HG02623 (cell line): ENCODE measurements around the gene NPIPA3.
"Not testable (repeated sequence)": the region's sequence is repeated elsewhere in the genome, so short reads cannot be mapped to it uniquely, and the experiment has no call there.

Source experiments
- ATAC-seq: cut with Tn5 transposase; IDR thresholded peaks from one replicate; pipeline ENCODE4 v1.9.1; 2021; ENCODE audit warnings: moderate library complexity; ENCODE audit not compliant: unreplicated experiment

The NPIPA3 gene

DNA sequence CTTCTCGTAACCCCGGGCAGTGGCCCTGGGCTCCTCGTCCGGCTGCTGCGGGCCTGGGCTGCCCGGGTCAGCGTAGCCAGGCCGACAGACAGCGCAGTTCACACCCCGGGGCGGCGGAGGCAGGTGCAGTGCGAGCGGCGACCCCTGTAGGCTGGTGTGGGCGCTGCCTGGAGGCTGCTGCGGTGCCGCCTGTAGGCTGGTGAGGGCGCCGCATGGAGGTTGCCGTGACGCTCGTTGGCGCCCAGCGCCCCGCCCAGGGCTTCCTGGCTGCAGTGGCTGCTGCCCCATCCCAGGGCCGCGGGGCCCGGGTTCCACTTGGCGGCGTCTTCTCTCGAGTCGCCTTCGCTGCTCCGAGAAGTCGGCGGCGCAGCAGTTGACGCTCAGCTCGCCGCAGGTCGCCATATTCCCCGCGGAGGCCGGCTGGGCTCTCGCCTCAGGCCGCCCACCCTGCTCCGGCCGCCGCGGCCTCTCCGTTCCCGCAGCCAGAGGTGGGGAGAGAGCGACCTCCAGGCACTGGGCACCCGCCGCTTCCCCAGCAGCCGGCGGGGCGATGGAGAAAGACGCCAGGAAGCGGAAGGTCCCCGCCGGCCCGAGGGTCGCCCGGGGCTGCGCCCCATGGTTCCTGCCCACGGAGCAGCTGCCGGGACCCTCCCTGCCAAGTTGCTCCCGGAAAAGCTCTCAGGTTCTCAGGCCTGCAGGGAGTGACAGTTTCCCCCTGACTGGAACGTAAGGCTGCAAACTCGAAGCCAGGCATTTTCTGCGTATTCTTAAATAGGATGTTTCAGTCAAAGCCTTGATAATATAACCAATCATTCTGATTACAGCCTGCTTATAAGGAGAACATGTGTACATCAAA is at the start of gene NPIPA3:
TSS of gene NPIPA3 (plus strand) at position 256 of the 856 bp plus-strand sequence. CDS start 5,533 bp downstream, outside the sequence.
- peak; percentile 92 for ATAC-seq

DNA sequence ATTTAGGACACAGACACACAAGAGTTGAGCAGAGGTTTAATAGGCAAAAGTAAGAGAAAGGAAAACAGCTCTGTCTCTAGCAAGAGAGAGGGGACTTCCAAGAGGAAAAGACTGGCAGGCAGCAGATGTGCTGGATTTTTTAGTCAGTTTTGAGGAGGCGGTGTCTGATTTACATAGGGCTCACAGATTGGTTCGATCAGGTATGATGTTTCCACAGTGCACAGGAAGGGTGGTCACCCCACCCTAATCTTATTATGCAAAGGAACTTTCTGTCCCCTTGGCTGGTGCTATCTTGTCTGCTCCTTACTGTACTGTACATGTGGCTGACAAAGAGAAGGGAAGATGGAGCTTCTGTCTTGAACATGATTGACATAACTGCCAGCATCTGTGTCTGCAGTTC is 45.1 kb upstream of the NPIPA3 start:
- peak; percentile 64 for ATAC-seq

DNA sequence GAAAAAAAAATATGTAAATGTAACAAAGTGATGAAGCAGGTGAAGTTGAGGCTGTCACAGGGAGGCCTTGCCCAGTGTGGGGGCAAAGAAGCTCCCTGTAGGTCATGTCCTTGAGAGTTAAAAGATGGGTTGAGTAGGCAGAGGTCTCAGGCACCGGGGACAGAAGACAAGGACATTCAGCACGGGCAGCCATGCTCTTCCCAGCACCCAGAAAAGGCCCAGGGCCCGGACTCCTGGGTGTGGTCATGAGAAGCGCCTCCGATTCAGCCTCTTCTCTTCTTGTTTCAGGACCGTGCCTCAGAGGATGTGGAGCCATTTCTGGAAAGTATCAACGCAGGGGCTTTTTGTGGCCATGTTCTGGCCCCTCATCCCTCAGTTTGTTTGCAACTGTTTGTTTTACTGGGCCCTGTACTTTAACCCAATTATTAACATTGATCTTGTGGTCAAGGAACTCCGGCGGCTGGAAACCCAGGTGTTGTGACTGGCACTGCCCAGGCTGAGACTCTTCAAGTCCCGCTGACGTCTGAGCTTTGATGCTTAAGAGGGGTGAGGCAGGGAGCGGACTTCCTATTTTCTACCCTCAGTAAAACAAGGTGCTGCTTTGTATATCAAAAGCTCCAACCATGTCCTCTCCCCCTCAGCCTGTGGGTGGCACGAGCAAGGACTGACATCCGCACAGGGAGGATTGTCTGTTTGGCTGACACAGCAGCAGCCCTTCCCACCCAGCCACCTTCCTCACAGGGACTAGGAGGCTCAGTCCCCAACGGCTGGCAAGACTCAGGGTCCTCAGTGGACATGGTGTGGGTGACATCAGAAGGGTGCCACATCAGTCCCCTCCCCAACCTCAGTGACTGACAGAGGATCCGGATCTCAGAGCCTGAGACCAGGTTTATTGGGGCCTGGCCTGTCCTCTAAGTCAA is 35.6 kb upstream of the NPIPA3 start:
- ATAC-seq, result no peak

DNA sequence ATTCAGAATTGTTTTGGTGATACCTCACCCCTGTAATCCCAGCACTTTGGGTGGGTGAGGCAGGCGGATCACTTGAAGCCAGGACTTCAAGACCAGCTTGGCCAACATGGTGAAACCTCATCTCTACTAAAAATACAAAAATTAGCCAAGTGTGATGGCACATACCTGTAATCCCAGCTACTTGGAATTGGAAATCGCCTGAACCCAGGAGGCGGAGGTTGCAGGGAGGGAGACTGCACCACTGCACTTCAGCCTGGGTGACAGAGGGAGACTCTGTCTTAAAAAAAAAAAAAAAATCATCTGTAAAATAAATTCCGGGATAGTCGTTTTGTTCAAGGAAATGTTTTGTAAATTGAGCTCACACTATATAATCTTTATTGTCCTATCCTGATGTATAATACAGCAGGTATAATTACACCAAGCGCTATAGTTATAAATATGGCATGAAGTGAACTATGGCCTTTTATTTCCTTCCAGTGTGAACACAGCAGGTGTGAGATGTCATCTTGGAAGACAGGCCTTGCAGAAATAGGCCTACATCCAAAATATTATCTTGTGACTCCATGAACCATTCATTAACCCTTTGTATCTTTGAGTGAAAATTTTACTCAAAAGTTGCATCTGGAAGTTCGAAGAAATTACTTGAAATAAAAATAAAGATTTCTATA is 34.5 kb upstream of the NPIPA3 start:
- no peak for ATAC-seq

DNA sequence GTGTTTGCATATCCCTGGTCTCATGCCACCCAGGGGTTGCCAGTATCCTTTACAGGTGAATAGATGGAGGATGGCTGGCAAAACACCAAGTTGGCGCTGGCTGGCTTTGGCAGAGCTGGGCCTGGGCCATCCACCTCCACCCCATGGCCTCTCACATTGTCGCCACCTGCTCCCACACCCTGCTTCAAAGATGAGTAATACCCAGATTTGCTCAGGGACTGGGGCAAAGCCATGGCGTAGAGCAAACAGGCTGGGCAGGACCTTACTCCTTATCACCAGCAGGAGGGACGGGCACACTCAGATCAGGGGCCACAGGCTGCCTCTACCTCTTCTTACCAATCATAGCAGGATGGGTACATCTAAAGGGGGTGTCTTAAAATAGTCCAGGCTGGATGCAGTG is 33.4 kb upstream of the NPIPA3 start:
- ATAC-seq, result no peak

DNA sequence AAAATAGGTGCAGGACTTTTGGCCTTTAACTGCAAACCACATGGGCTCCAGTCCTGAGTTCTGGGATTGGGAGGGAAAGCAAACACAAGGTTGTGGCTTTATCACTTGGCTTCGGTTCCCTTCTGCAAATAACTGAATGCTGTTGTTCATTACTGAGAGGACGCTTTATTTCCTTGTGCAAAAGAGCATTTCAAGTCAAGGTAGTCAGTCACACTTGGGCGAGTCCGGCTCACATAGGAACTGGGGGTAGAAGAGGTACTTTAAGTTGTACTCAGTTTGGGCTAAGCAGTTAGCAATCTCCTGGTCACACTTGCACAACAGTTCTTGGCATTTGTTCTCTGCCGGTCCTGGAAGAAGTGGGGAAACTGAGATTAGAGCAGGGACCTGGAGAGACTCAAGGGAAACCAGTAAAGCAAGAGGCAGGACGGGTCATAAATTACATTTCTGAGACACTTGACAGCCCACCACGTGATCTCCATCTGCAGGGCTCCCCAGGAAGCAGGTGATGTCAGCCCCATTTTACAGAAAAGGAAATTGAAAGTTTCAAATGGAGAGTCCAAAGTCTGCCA is 30.7 kb upstream of the NPIPA3 start:
- ATAC-seq, result no peak

DNA sequence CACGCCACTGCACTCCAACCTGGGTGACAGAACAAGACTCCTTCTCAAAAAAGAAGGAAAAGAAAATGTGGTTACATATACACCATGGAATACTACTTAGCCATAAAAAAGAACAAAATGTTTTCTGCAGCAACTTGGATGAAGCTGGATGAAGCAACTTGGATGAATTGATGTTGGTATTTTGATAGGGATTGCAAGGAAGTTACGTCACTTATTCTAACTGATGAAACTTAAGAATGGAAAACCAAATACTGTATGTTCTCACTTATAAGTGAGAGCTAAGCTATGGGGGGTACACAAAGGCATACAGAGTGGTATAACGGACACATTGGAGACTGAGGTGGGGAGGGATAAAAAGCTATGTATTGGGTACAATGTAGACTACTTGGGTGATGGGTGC is 26.6 kb upstream of the NPIPA3 start:
- no peak for ATAC-seq

DNA sequence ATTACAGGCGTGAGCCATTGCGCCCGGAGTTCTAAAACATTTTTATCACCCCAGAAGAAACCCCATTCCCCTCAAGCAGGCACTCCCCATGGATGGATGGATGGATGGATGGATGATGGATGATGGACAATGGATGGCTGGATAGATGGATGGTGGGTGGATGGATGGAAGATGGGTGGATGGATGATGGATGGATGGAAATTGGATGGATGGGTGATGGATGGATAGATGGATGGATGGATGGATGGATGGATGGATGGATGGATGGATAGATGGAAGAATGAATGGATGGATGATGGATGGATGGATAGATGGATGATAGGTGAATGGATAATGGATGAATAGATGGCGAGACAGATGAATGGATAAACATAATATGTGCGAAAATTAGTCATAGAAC is 25.6 kb upstream of the NPIPA3 start:
- no peak for ATAC-seq

DNA sequence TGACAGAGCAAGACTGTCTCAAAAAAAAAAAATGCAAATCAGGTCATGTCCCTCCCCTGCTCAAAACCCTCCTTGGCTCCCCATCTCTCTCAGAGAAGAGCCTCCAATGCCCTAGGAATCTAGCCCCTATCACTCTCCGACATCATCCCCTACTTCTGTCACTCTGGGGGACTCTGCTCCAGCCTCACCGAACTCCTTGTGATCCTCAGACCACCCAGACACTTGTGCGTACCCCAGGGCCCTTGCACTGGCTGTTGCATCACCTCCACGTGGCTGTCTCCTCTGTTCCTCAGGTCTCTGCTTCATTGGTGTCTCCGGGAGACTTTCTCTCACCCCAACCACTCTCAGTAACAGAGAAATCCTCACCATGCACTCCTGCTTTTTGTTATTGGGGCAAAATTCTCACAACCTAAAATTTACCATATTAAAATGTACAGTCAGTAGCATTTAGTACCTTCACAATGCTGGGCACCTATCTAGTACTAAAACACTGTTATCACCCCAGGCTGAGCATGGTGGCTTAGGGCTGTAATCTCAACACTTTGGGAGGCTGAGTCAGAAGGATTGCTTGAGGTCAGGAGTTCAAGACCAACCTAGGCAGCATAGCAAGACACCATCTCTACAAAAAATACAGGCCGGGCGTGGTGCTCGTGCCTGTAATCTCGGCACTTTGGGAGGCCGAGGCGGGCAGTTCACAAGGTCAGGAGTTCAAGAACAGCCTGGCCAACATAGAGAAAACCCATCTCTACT is 24.3 kb upstream of the NPIPA3 start:
- ATAC-seq, result no peak

DNA sequence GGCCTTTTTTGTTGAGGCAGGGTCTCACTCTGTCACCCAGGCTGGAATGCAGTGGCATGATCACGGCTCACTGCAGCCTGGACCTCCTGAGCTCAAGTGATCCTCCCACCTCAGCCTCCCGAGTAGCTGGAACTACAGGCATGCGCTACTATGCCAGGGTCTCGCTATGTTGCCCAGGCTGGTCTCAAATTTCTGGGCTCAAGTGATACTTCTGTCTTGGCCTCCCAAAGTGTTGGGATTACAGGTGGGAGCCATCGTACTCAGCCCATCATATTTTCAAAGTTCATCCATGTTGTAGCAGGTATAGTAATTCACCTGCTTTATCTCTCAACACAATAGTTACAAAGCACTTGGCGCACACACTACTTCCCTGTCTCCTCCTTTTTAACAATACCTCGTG is 22.8 kb upstream of the NPIPA3 start:
- not testable (repeated sequence) for ATAC-seq

DNA sequence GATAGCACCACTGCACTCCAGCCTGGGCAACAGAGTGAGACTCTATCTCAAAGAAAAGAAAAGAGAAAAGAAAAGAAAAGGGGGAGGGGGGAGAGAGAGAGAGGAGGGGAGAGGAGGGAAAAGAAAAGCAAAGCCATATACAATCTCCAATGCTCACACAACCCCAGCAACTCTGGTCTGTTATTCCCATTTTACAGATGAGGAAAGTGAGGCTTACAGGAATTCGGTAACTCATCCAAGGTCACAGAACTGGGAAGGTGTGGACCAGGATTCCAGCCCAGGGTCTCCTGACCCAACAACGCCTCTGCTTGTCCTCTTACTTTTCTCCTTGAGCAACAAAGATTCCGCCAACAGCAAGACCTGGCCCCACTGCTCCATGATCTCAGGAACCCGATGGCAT is 22.1 kb upstream of the NPIPA3 start:
- ATAC-seq, result no peak

DNA sequence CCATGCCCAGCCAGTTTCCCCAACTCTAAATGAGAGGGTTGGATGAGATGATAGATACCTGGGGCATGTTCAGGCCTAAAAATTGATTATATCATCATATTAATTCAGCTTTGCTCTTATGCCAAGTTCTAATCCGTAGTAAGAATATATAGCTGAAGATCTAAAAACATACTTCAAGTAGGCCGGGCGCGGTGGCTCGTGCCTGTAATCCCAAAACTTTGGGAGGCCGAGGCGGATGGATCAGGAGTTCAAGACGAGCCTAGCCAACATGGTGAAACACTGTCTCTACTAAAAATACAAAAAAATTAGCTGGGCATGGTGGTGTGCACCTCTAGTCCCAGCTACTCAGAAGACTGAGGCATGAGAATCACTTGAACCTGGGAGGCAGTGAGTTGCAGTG is 21.1 kb upstream of the NPIPA3 start:
- no peak for ATAC-seq

DNA sequence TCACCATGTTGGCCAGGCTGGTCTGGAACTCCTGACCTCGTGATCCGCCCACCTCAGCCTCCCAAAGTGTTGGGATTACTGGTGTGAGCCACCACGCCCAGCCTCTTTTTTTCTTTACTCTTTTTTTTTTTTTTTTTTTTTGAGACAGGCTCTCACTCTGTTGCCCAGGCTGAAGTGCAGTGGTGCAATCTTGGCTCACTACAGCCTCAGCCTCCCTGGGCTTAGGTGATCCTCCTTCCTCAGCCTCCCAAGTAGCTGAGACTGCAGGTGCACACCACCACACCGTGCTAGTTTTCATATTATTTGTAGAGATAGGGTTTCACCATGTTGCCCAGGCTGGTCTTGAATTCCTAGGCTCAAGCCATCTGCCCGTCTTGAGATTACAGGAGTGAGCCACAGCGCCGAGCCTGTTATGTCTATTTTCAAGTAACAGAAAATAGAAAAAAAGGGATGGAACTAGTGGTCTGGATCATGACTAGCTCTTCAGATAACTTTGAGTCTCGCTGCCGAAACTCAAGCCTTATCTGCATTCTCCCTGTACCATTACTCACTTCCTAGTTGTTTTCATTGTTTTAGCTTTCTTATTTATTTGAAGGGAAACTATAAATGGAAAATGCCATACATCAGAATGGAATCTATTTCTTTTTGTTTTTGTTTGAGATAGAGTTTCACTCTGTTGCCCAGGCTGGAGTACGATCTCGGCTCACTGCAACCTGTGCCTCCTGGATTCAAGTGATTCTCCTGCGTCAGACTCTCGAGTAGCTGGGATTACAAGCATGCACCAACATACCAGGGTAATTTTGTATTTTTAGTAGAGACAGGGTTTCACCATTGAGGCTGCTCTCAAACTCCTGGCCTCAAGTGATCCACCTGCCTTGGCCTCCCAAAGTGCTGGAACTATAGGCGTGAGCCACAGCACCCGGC is 17.1 kb upstream of the NPIPA3 start:
- not testable (repeated sequence) for ATAC-seq

DNA sequence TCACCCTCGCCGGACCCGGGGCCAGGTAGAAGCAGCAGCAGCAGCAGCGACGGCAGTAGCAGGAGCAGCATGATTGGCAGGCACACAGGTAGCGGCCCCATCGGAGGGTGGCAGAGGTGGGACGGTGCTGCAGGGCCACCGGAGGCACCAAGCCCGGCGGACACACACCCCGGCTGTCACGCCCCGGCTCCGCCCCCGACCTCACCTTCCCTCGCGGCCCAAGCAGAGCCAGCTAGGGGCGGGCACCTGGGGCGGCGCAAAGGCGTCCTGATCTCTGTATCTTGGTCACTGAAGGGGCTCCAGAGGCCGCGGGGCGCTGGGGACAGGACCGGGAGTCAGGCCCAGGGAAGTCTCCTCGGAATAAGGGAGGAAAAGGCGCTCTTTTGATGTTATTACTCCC is 9.1 kb upstream of the NPIPA3 start, which contains the start of gene PLA2G10:
TSS of gene PLA2G10 (minus strand) at position 180 of the 400 bp plus-strand sequence. CDS start at position 101, 79 bp downstream.
- not testable (repeated sequence) for ATAC-seq

DNA sequence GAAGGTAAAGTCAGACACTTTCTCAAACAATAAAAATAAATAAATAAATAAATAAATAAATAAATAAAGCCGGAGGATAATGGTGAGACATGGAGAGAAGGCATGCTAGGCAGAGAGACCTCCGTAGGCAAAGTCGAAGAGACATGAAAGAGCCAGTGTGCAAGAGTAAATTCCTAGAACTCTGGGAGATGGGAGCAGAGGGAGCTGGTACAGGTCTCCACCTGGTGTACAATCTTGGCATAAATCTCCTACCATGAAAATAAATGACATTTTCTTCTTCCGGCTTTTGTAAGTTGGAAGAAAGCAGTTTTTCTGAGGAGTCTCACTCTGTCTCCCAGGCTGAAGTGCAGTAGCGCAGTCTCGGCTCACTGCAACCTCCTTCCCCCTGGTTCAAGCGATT is 1.4 kb upstream of the NPIPA3 start:
- not testable (repeated sequence) for ATAC-seq

DNA sequence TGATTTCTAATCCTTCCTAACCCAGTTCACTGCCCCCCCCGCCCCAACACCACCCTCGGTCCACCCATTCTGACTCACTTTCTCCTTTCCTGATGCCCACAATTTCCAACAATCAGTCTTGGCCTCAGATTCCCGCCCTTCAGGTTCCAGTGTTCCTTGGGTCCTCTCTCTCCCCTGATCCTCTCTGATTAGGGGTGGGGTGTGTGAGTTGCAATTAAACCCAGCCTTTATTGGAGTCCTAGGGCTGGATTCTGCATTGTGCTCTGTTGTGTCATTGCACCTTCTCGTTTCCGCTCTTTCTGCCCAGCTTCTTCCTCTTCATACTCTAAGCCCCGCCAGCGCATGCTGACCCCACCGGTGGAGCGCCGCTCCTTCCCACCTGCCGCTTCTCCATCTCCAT is 539 bp upstream of the NPIPA3 start:
- not testable (repeated sequence) for ATAC-seq

DNA sequence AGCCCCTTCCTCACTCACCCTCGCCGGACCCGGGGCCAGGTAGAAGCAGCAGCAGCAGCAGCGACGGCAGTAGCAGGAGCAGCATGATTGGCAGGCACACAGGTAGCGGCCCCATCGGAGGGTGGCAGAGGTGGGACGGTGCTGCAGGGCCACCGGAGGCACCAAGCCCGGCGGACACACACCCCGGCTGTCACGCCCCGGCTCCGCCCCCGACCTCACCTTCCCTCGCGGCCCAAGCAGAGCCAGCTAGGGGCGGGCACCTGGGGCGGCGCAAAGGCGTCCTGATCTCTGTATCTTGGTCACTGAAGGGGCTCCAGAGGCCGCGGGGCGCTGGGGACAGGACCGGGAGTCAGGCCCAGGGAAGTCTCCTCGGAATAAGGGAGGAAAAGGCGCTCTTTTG is 30.0 kb downstream of the NPIPA3 start:
- not testable (repeated sequence) for ATAC-seq

DNA sequence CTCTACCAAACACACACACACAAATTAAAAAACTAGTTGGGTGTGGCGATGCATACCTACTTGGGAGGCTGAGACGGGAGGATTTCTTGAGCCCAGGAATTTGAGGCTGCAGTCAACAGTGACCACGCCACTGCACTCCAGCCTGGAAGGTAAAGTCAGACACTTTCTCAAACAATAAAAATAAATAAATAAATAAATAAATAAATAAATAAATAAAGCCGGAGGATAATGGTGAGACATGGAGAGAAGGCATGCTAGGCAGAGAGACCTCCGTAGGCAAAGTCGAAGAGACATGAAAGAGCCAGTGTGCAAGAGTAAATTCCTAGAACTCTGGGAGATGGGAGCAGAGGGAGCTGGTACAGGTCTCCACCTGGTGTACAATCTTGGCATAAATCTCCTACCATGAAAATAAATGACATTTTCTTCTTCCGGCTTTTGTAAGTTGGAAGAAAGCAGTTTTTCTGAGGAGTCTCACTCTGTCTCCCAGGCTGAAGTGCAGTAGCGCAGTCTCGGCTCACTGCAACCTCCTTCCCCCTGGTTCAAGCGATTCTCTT is 37.7 kb downstream of the NPIPA3 start:
- ATAC-seq, result not testable (repeated sequence)

DNA sequence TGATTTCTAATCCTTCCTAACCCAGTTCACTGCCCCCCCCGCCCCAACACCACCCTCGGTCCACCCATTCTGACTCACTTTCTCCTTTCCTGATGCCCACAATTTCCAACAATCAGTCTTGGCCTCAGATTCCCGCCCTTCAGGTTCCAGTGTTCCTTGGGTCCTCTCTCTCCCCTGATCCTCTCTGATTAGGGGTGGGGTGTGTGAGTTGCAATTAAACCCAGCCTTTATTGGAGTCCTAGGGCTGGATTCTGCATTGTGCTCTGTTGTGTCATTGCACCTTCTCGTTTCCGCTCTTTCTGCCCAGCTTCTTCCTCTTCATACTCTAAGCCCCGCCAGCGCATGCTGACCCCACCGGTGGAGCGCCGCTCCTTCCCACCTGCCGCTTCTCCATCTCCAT is 38.6 kb downstream of the NPIPA3 start:
- ATAC-seq, result not testable (repeated sequence)
